ENCODE measurements around the gene LINC00237. TPM values are rescaled to one million over a fixed set of nuclear protein-coding genes. Genes with fewer than 3 reads are reported as not detected.

Gene LINC00237
- total and polyA plus RNA-seq, 2 of the 8 experiments (the other 6 are each of a cell fraction or from before 2014, with no cell fraction given): 0.28 to 1.4 TPM

GRCh38 chr20:21089391-21089790 is 16.8 kb downstream of the LINC00237 start:
- Histone ChIP-seq H3K56ac (replicated peaks; ENCODE audit: insufficient read length, low read depth, low read length) (no peak overlapping the region), H2AFZ (ENCODE audit: low read length) (no peak overlapping the region), H4K5ac (ENCODE audit: insufficient read length, low read depth, low read length) (no peak overlapping the region), H3K79me2 (ENCODE audit: control insufficient read depth in 1 of 2, insufficient read depth in 2 of 2, low read length in 2 of 2) (no peaks in the 10 kb centered on the region), H3K27ac (ENCODE audit: low read depth, low read length) (no peak overlapping the region), H3K9me3 (ENCODE audit: insufficient read depth in 2 of 2, low read depth in 1 of 2, low read length in 1 of 2) (no peaks in the 10 kb centered on the region), H3K23me2 (ENCODE audit: low read depth, low read length) (no peaks in the 10 kb centered on the region), H3K4me3 (ENCODE audit: extremely low read depth in 1 of 4, insufficient read depth in 2 of 4, low read depth in 3 of 4, low read length in 4 of 4) (peak overlapping the region in 1 of 4 experiments; percentile 28; a peak in 1 of 8 replicates), H2BK12ac (ENCODE audit: low read depth, low read length) (no peak overlapping the region), H3K9ac (replicated peaks in 1 of 4; ENCODE audit: extremely low read depth in 1 of 4, low read depth in 3 of 4, low read length in 3 of 4) (no peak overlapping the region), H3K36me3 (ENCODE audit: control insufficient read depth in 2 of 4, insufficient read depth in 4 of 4, low read length in 3 of 4) (no peaks in the 10 kb centered on the region), H2BK20ac (ENCODE audit: low read length) (no peak overlapping the region; the same call in 1 of the 2 replicates), H4K8ac (ENCODE audit: extremely low read depth, insufficient read depth, low read length) (no peak overlapping the region), H2BK5ac (ENCODE audit: low read depth, low read length) (no peak overlapping the region), H3K23ac (ENCODE audit: insufficient read length) (no peak overlapping the region), H3K14ac (ENCODE audit: insufficient read length) (no peak overlapping the region), H4K20me1 (replicated peaks in 1 of 2; ENCODE audit: control insufficient read depth in 1 of 2, insufficient read depth in 2 of 2, low read length in 2 of 2) (no peaks in the 10 kb centered on the region), H3K4me2 (ENCODE audit: insufficient read depth in 1 of 2, low read depth in 2 of 2, low read length in 2 of 2) (peak overlapping the region in 1 of 2 experiments; percentile 34; a peak in 1 of 4 replicates), H3K18ac (ENCODE audit: extremely low read depth, low read length) (no peak overlapping the region), H3K4ac (replicated peaks; ENCODE audit: insufficient read length, low read depth, low read length) (no peak overlapping the region), H2BK120ac (replicated peaks; ENCODE audit: low read depth, low read length) (no peak overlapping the region), H2BK15ac (ENCODE audit: low read length) (no peak overlapping the region), H2AK5ac (ENCODE audit: low read depth, low read length) (no peak overlapping the region), H3K79me1 (ENCODE audit: low read depth, low read length) (no peaks in the 10 kb centered on the region), H4K91ac (replicated peaks; ENCODE audit: insufficient read length, low read length) (no peak overlapping the region), H3K27me3 (replicated peaks in 1 of 4; ENCODE audit: control insufficient read depth in 3 of 4, extremely low read depth in 1 of 4, insufficient read depth in 3 of 4, low read length in 3 of 4) (no peaks in the 10 kb centered on the region), H3K4me1 (replicated peaks in 1 of 4; ENCODE audit: control insufficient read depth in 3 of 4, insufficient read depth in 4 of 4, low read length in 3 of 4) (peaks cover 3 to 25% (median 17%) of the 10 kb centered on the region in 4 experiments; a peak in 6 of 7 replicates)
- CTCF ChIA-PET (ENCODE audit: partially characterized antibody): interaction anchor here (1.5 kb wide), 2 partner anchors 41 to 146 kb away, joined by 4 to 5 read pairs; no protein-coding TSS in a partner anchor
- DNase-seq (ENCODE audit: low read depth in 1 of 2, low spot score in 2 of 2): no peak
- no peak for FAIRE-seq
- TF ChIP-seq SP1 (IDR thresholded peaks at IDR 0.05; ENCODE audit: low read depth, low read length) (no peak), SP2 (IDR thresholded peaks at IDR 0.05; ENCODE audit: low read length) (no peak), TEAD4 (IDR thresholded peaks at IDR 0.05; ENCODE audit: low read depth, low read length) (no peak), JUN (IDR thresholded peaks at IDR 0.05; ENCODE audit: low read depth, low read length) (no peak), SIX5 (IDR thresholded peaks at IDR 0.05; ENCODE audit: low read depth, low read length) (no peak), RNF2 (IDR thresholded peaks at IDR 0.05; ENCODE audit: borderline replicate concordance, low read depth, low read length, missing control alignments, poor library complexity, severe bottlenecking) (no peak), RAD21 (IDR thresholded peaks at IDR 0.05 in 1 of 2, conservative IDR thresholded peaks at IDR 0.05 in 1 of 2; ENCODE audit: low read depth in 2 of 2, low read length in 2 of 2) (no peak), GTF2F1 (IDR thresholded peaks at IDR 0.05; ENCODE audit: borderline replicate concordance, low read depth, low read length) (no peak), CHD1 (IDR thresholded peaks at IDR 0.05; ENCODE audit: low read depth, low read length) (no peak), TCF12 (IDR thresholded peaks at IDR 0.05; ENCODE audit: low read depth, low read length) (no peak), CTBP2 (IDR thresholded peaks at IDR 0.05; ENCODE audit: borderline replicate concordance, insufficient read depth, insufficient read length, low read length) (no peak), BRCA1 (IDR thresholded peaks at IDR 0.05; ENCODE audit: low read depth, low read length) (no peak)
- 70% methylated on average over 8 of the region's 8 CpGs; no CpG with 5 or more reads in 1 of the 2 experiments for WGBS, 2 experiments (ENCODE audit: extremely low coverage in 1 of 2, insufficient coverage in 1 of 2, insufficient read length in 1 of 2, insufficient replicate concordance in 2 of 2, low coverage in 1 of 2, low lambda C conversion rate in 2 of 2, missing lambda C conversion rate in 1 of 2)
- POLR2A ChIA-PET (ENCODE audit: partially characterized antibody): interaction anchor here (1.7 to 2.5 kb wide), 2 partner anchors 11 to 25 kb away, joined by 3 to 13 read pairs; no protein-coding TSS in a partner anchor
